ENCODE data around the gene CFAP46.

GRCh38 chr10:132978542-132978941, 36.2 kb upstream of the CFAP46 start:
- TF ChIP-seq POLR2A (IDR thresholded peaks at IDR 0.05) (no peak), CTCF (IDR thresholded peaks at IDR 0.05) (no peak)

Measured in adrenal gland (tissue), 5 donors.